ENCODE measurements around the gene PPT2. TPM values are rescaled to one million over a fixed set of nuclear protein-coding genes. Genes with fewer than 3 reads are reported as not detected.
A peak's percentile ranks its signal among the peaks of the same experiment; 100 is the strongest.

PPT2 gene, protein sequence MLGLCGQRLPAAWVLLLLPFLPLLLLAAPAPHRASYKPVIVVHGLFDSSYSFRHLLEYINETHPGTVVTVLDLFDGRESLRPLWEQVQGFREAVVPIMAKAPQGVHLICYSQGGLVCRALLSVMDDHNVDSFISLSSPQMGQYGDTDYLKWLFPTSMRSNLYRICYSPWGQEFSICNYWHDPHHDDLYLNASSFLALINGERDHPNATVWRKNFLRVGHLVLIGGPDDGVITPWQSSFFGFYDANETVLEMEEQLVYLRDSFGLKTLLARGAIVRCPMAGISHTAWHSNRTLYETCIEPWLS
- 10 to 100 TPM; 16.3 to 28.3 (median 19.0) TPM for total RNA-seq
- total RNA-seq (2013), result 5.3 TPM

DNA sequence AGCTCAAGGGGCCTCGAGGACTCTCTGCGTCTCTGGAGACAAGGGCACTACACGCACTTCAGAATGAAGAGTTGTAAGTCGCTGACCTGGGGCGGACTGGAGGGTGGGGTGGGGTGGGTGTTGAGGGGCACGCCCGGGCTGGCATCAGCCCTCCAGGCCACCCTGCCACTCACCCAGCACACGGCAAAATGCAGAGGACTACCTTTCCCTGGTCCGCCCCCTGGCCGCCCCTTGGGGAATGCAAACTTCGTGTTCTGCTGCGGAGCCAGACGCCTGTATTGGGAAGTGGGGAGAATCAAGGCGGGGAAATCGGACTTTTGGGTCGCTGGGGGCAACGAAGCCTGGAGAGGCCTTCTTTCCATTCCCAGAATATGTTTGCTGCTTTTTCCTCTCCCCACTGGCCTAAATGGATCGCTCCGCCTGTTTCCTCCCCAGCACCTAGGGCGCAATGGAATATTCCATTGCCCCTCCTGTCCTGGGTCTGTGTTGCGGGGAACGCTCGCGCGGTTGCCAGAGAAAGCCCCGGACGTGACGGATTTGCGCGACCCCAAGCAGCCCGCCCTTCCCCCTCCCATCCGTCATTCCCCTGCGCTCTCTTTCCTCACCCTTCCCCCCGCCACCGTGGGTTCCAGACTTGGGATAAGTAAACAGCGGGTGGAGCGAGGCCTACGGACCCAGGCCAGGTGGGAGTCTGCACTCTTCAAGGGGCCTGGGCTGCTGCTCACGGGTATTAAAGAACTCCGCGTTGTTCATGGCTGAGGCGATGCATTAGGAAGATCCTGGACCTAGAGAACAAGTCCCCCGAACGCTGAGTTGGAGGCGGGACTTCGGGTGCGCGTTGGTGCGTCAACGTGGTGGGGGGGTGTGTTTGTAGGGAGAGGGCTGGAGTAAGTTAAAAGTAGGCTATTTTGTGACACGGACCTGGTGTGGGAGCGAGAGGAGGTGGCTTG is at the start of gene PPT2:
Gene PPT2, plus strand, starts transcription at position 578 of the 950 bp plus-strand sequence. CDS start 454 bp downstream, outside the sequence.
- peaks cover 12% of the 10 kb centered on the region for H3K27me3 ChIP-seq (ENCODE audit: control insufficient read depth, insufficient read depth, low read length)
- Mint-ChIP-seq H3K36me3 (peaks cover 6% of the 10 kb centered on the region), H3K4me1 (peaks cover 38 to 49% of the 10 kb centered on the region in 2 donors), H3K27ac (peak within 1 kb of the TSS; percentile 90 to 98), H3K27me3 (ENCODE audit: low read depth in 2 of 2) (peaks cover 10 to 19% of the 10 kb centered on the region in 2 donors), H3K9me3 (no peaks in the 10 kb centered on the region), H3K4me3 (peak within 1 kb of the TSS; percentile 96)
- H3K4me3 ChIP-seq (ENCODE audit: low read length), result peak within 1 kb of the TSS; percentile 68
- WGBS (ENCODE audit: insufficient coverage), result 6% methylated on average over 52 of the region's 52 CpGs
- TF ChIP-seq, protein P1, sequence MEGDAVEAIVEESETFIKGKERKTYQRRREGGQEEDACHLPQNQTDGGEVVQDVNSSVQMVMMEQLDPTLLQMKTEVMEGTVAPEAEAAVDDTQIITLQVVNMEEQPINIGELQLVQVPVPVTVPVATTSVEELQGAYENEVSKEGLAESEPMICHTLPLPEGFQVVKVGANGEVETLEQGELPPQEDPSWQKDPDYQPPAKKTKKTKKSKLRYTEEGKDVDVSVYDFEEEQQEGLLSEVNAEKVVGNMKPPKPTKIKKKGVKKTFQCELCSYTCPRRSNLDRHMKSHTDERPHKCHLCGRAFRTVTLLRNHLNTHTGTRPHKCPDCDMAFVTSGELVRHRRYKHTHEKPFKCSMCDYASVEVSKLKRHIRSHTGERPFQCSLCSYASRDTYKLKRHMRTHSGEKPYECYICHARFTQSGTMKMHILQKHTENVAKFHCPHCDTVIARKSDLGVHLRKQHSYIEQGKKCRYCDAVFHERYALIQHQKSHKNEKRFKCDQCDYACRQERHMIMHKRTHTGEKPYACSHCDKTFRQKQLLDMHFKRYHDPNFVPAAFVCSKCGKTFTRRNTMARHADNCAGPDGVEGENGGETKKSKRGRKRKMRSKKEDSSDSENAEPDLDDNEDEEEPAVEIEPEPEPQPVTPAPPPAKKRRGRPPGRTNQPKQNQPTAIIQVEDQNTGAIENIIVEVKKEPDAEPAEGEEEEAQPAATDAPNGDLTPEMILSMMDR (IDR thresholded peaks at IDR 0.05), result no peak
- DNase-seq (peak; percentile 74 to 90), ATAC-seq (peak; percentile 74 to 84 (median 78))
- peaks cover 37% of the 10 kb centered on the region for H3K4me1 ChIP-seq (ENCODE audit: control insufficient read depth, insufficient read depth, low read length)
- peak within 1 kb of the TSS; percentile 68 for H3K27ac ChIP-seq (ENCODE audit: low read length)
- peaks cover 9% of the 10 kb centered on the region for H3K36me3 ChIP-seq (ENCODE audit: control insufficient read depth, insufficient read depth, low read length)
- intact Hi-C loops (cut with micrococcal nuclease), result loop anchor here (1.0 to 2.0 kb wide), 5 partner anchors 24 to 67 kb away; partner anchors contain the start of genes FKBPL and RNF5
- H3K9me3 ChIP-seq (ENCODE audit: control insufficient read depth, insufficient read depth, low read length), result no peaks in the 10 kb centered on the region

DNA sequence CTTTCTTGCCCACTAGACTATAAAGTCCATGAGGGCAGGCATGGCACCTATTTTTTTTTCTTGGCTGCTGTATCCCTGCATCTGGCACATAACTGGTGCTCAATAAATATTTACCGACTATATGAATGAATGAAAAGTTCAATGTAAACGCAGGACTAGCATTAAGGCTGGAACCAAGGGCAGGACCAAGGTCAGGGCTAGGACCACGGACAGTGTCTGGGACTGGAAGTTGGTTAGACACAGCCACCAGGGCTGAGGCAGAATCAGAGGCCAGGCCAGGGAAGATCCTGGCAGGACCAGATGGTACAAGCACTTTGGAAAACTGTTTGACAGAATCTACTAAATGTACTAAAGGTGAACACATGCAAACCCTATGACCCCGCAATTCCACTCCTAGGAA is 48.5 kb upstream of the PPT2 start:
- DNase-seq (no peak), ATAC-seq (no peak)
- Mint-ChIP-seq H3K27me3 (ENCODE audit: low read depth in 2 of 2) (peaks cover 28 to 32% of the 10 kb centered on the region in 2 donors), H3K27ac (no peak overlapping the region), H3K4me1 (peaks cover 7 to 25% of the 10 kb centered on the region in 2 donors), H3K4me3 (no peak overlapping the region), H3K36me3 (no peaks in the 10 kb centered on the region), H3K9me3 (no peaks in the 10 kb centered on the region)
- TF ChIP-seq, protein P1 (IDR thresholded peaks at IDR 0.05), result no peak
- Histone ChIP-seq H3K36me3 (ENCODE audit: control insufficient read depth, insufficient read depth, low read length) (no peaks in the 10 kb centered on the region), H3K9me3 (ENCODE audit: control insufficient read depth, insufficient read depth, low read length) (no peaks in the 10 kb centered on the region), H3K4me3 (ENCODE audit: low read length) (no peak overlapping the region), H3K27ac (ENCODE audit: low read length) (no peak overlapping the region), H3K4me1 (ENCODE audit: control insufficient read depth, insufficient read depth, low read length) (peaks cover 9% of the 10 kb centered on the region), H3K27me3 (ENCODE audit: control insufficient read depth, insufficient read depth, low read length) (peaks cover 11% of the 10 kb centered on the region)
- intact Hi-C loops (cut with micrococcal nuclease), result no loop called here
- 89% methylated on average over 3 of the region's 4 CpGs for WGBS (ENCODE audit: insufficient coverage)

DNA sequence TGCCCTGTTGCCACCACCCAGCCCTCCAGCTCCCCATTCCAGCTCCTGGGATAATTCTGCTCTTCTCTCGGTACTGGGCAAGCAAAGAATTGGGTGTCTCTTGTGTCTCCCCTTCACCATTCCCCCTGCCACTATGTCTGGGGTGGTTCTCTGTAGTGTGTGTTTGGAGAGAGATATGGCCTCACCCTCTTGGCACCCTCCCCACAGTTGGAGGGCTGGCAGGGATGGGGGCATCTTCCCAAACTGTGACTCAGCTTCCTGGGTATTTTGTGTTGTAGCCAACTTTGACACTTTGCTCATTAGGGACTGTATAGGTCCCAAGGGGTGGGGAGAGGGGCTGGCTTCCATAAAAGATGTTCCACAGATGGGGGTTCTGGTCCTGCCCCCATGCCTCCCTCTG is 46.5 kb upstream of the PPT2 start:
- H3K4me3 Mint-ChIP-seq, result no peak overlapping the region
- Histone ChIP-seq H3K36me3 (ENCODE audit: control insufficient read depth, insufficient read depth, low read length) (no peaks in the 10 kb centered on the region), H3K27me3 (ENCODE audit: control insufficient read depth, insufficient read depth, low read length) (peaks cover 11% of the 10 kb centered on the region), H3K4me1 (ENCODE audit: control insufficient read depth, insufficient read depth, low read length) (peaks cover 9% of the 10 kb centered on the region), H3K9me3 (ENCODE audit: control insufficient read depth, insufficient read depth, low read length) (no peaks in the 10 kb centered on the region), H3K27ac (ENCODE audit: low read length) (no peak overlapping the region), H3K4me3 (ENCODE audit: low read length) (no peak overlapping the region)
- H3K27ac Mint-ChIP-seq, result no peak overlapping the region
- peaks cover 26 to 32% of the 10 kb centered on the region in 2 donors for H3K27me3 Mint-ChIP-seq (ENCODE audit: low read depth in 2 of 2)
- intact Hi-C loops (cut with micrococcal nuclease), result no loop called here
- ATAC-seq (no peak), DNase-seq (no peak)
- no peaks in the 10 kb centered on the region for H3K36me3 Mint-ChIP-seq
- no peaks in the 10 kb centered on the region for H3K9me3 Mint-ChIP-seq
- WGBS (ENCODE audit: insufficient coverage), result 100% methylated on average over 1 of the region's 1 CpG
- TF ChIP-seq, protein P1 (IDR thresholded peaks at IDR 0.05), result no peak
- H3K4me1 Mint-ChIP-seq, result peaks cover 7 to 26% of the 10 kb centered on the region in 2 donors

Measured in natural killer cell (primary cell).